SK-N-SH (cell line): ENCODE measurements around the gene GALE. TPM values are rescaled to one million over a fixed set of nuclear protein-coding genes. Genes with fewer than 3 reads are reported as not detected.

ENCODE experiments used
- CTCF ChIA-PET: fragments of 300-600, 350-600 bp; formaldehyde crosslinking; extraction: SDS; loops from one replicate; lab custom pipeline; 2021; lab: Yijun Ruan, JAX
- POLR2A ChIA-PET: fragments of 350-600 bp; sonication (Branson Sonifier 250); formaldehyde crosslinking; extraction: SDS; loops from one replicate; lab custom pipeline; 2020; ENCODE audit warnings: antibody characterized with exemption, inconsistent platforms; lab: Yijun Ruan, JAX
- DNase-seq: peaks from one replicate; pipeline ENCODE4 v3.0.0; 2012
- H2AFZ ChIP-seq: fragments of 200-600 bp; sonication (generic); 2 replicates; pipeline ENCODE4 v1.8.1; 2016; ENCODE audit warnings: antibody characterized with exemption, mild to moderate bottlenecking, low read depth
- H3F3A ChIP-seq: fragments of 200-600 bp; sonication (generic); replicated peaks from 2 replicates; pipeline ENCODE3; 2016; ENCODE audit warnings: antibody characterized with exemption, mild to moderate bottlenecking; ENCODE audit not compliant: insufficient read depth
- H3K27ac ChIP-seq, 2 experiments: fragments of 200-500 bp in 1 of 2; fragments of 200-600 bp in 1 of 2; sonication (Bioruptor generic) in 1 of 2; sonication (generic), shearing (Covaris generic) in 1 of 2; 2 replicates each; pipeline versions ENCODE4 v1.5.1 to v1.6.1; 2014 to 2016; ENCODE audit warnings: low read depth in 2 of 2, inconsistent platforms in 1 of 2, low read length in 1 of 2, mild to moderate bottlenecking in 1 of 2, mixed read lengths in 1 of 2
- H3K27me3 ChIP-seq: fragments of 200-600 bp; sonication (generic), shearing (Covaris generic); 2 replicates; pipeline ENCODE4 v1.6.1; 2016; ENCODE audit warnings: mixed run types; ENCODE audit not compliant: insufficient read depth
- H3K36me3 ChIP-seq, 2 experiments: fragments of 200-500 bp in 1 of 2; fragments of 200-600 bp in 1 of 2; sonication (Bioruptor generic) in 1 of 2; sonication (generic) in 1 of 2; replicated peaks in 1 of 2; 2 replicates each; pipeline versions ENCODE3 to v1.5.1; 2014 to 2016; ENCODE audit warnings: low read length in 1 of 2, mild to moderate bottlenecking in 1 of 2; ENCODE audit not compliant: insufficient read depth in 2 of 2, control insufficient read depth in 1 of 2
- H3K4me1 ChIP-seq, 2 experiments: fragments of 200-500 bp in 1 of 2; fragments of 200-600 bp in 1 of 2; sonication (Bioruptor generic) in 1 of 2; sonication (generic), shearing (Covaris generic) in 1 of 2; 2 replicates each; pipeline versions ENCODE4 v1.5.1 to v1.6.1; 2014 to 2016; ENCODE audit warnings: low read depth in 1 of 2, low read length in 1 of 2, mixed run types in 1 of 2; ENCODE audit not compliant: insufficient read depth in 2 of 2, control insufficient read depth in 1 of 2
- H3K4me2 ChIP-seq: fragments of 200-600 bp; sonication (generic), shearing (Covaris generic); 2 replicates; pipeline ENCODE4 v1.6.1; 2017; ENCODE audit warnings: mixed run types
- H3K4me3 ChIP-seq, 2 experiments: fragments of 200-500 bp in 1 of 2; fragments of 200-600 bp in 1 of 2; sonication (Bioruptor generic) in 1 of 2; sonication (generic), shearing (Covaris generic) in 1 of 2; 2 replicates each; pipeline versions ENCODE4 v1.5.1 to v1.8.1; 2014 to 2016; ENCODE audit warnings: low read depth in 2 of 2, inconsistent platforms in 1 of 2, low read length in 1 of 2, mild to moderate bottlenecking in 1 of 2, mixed read lengths in 1 of 2, moderate library complexity in 1 of 2
- H3K79me2 ChIP-seq: fragments of 200-600 bp; sonication (generic); 2 replicates; pipeline ENCODE4 v1.8.1; 2017; ENCODE audit warnings: mild to moderate bottlenecking; ENCODE audit not compliant: insufficient read depth
- H3K9ac ChIP-seq: fragments of 200-600 bp; sonication (generic); 2 replicates; pipeline ENCODE4 v1.6.1; 2017; ENCODE audit warnings: mixed run types
- H3K9me2 ChIP-seq: fragments of 200-600 bp; sonication (generic); 2 replicates; pipeline ENCODE4 v1.6.1; 2017; ENCODE audit warnings: mixed run types
- H3K9me3 ChIP-seq: fragments of 200-600 bp; sonication (generic); 2 replicates; pipeline ENCODE4 v1.6.1; 2017; ENCODE audit warnings: mixed run types, mild to moderate bottlenecking, moderate library complexity
- H4K20me1 ChIP-seq: fragments of 200-600 bp; sonication (generic); 2 replicates; pipeline ENCODE4 v1.6.1; 2017; ENCODE audit warnings: mild to moderate bottlenecking, mixed run types; ENCODE audit not compliant: insufficient read depth
- CHD2 ChIP-seq: fragments of 150-350 bp; IDR thresholded peaks from 2 replicates; pipeline ENCODE4 v1.6.1; 2018; ENCODE audit warnings: low read length; ENCODE audit not compliant: partially characterized antibody
- ELF1 ChIP-seq: IDR thresholded peaks from 2 replicates; pipeline ENCODE4 v1.4.0; 2012
- EP300 ChIP-seq, 2 experiments: IDR thresholded peaks; 2 replicates each; pipeline versions ENCODE4 v1.4.0 to v1.6.1; 2012; ENCODE audit warnings: borderline replicate concordance in 1 of 2, low read depth in 1 of 2, low read length in 1 of 2
- FOXJ3 ChIP-seq: sonication (generic); formaldehyde crosslinking; IDR thresholded peaks from 2 replicates; pipeline ENCODE4 v1.5.1; 2020; ENCODE audit warnings: mild to moderate bottlenecking, missing genetic modification reagents
- FOXM1 ChIP-seq: IDR thresholded peaks from 2 replicates; pipeline ENCODE4 v1.4.0; 2012; ENCODE audit warnings: low read depth, mild to moderate bottlenecking
- IRF3 ChIP-seq: fragments of 150-350 bp; IDR thresholded peaks from 2 replicates; pipeline ENCODE4 v1.6.1; 2016; ENCODE audit warnings: mild to moderate bottlenecking, low read depth, low read length
- MXI1 ChIP-seq: IDR thresholded peaks from 2 replicates; pipeline ENCODE4 v1.6.1; 2012; ENCODE audit warnings: mild to moderate bottlenecking, low read depth, low read length, improper control_type of control experiment
- NRF1 ChIP-seq: IDR thresholded peaks from 2 replicates; pipeline ENCODE4 v1.6.1; 2012; ENCODE audit warnings: low read depth, mild to moderate bottlenecking, low read length
- PBX3 ChIP-seq: IDR thresholded peaks from 2 replicates; pipeline ENCODE4; 2012
- SIN3A ChIP-seq: IDR thresholded peaks from 2 replicates; pipeline ENCODE4 v1.6.1; 2012; ENCODE audit warnings: low read depth, mild to moderate bottlenecking, low read length, moderate library complexity, borderline replicate concordance
- SMC3 ChIP-seq: IDR thresholded peaks from 2 replicates; pipeline ENCODE4 v1.6.1; 2012; ENCODE audit warnings: low read depth, low read length, improper control_type of control experiment
- TAF1 ChIP-seq: IDR thresholded peaks from 2 replicates; pipeline ENCODE4 v1.6.1; 2012; ENCODE audit warnings: low read depth, mild to moderate bottlenecking, low read length, moderate library complexity, borderline replicate concordance
- TCF12 ChIP-seq: IDR thresholded peaks from 2 replicates; pipeline ENCODE4 v1.4.0; 2012
- USF1 ChIP-seq: IDR thresholded peaks from 2 replicates; pipeline ENCODE4 v1.4.0; 2012; ENCODE audit warnings: low read depth, borderline replicate concordance
- WGBS: methylation state at CpG from one replicate; pipeline ENCODE4 v1.1.6; 2017; ENCODE audit warnings: low lambda C conversion rate; 5-methylcytosine and 5-hydroxymethylcytosine counted together
- polyA plus RNA-seq, 3 experiments: library from polyadenylated mRNA; depleted of rRNA; stranded (reverse); fragments of >200 nt; gene quantifications; 2 replicates each; pipeline ENCODE4 v1.2.3, GENCODE V29; 2012

The GALE gene
- polyA plus RNA-seq, 1 of the 3 experiments (the other 2 are of a cell fraction), result 71.7 TPM

- 95% methylated on average over 15 of the region's 17 CpGs for WGBS
- H3K4me3 ChIP-seq, result no peak overlapping the region
- H3K4me1 ChIP-seq, result peaks cover 5 to 34% of the 10 kb centered on the region in 2 experiments; a peak in 1 of 4 replicates
- peaks cover 8% of the 10 kb centered on the region for H3F3A ChIP-seq
- CTCF ChIA-PET, result interaction anchor here (1.0 to 1.5 kb wide), 3 partner anchors 13 to 120 kb away, joined by 3 to 7 read pairs (median 3); partner anchors contain the start of gene FUCA1
- H3K36me3 ChIP-seq, result peaks cover 11 to 44% of the 10 kb centered on the region in 2 experiments
- H3K79me2 ChIP-seq, result peaks cover 19% of the 10 kb centered on the region
- H3K27ac ChIP-seq, result no peak overlapping the region
- H2AFZ ChIP-seq, result no peak overlapping the region
- POLR2A ChIA-PET, result no interaction called here
- no peak overlapping the region for H3K9ac ChIP-seq
- no peaks in the 10 kb centered on the region for H3K9me3 ChIP-seq
- no peaks in the 10 kb centered on the region for H4K20me1 ChIP-seq
- H3K4me2 ChIP-seq, result no peak overlapping the region
- H3K9me2 ChIP-seq, result no peaks in the 10 kb centered on the region
- TF ChIP-seq TAF1 (no peak), EP300 (IDR thresholded peaks at IDR 0.05; ENCODE audit: borderline replicate concordance in 1 of 2, low read depth in 1 of 2, low read length in 1 of 2) (no peak), FOXJ3 (CRISPR knock-in tag) (no peak), PBX3 (no peak), CHD2 (no peak), FOXM1 (no peak), MXI1 (no peak), NRF1 (no peak), IRF3 (no peak), SIN3A (no peak), USF1 (no peak), TCF12 (no peak), ELF1 (no peak), SMC3 (no peak)
- no peaks in the 10 kb centered on the region for H3K27me3 ChIP-seq
- DNase-seq, result no peak
Measured at GRCh38 chr1:23796466-23797271, 3.9 kb downstream of the GALE start.
